Pancreas (tissue), 10 donors: ENCODE measurements around the gene C1orf159. TPM values are rescaled to one million over a fixed set of nuclear protein-coding genes. Genes with fewer than 3 reads are reported as not detected.
A peak's percentile ranks its signal among the peaks of the same experiment; 100 is the strongest.

Experiments used
- ATAC-seq, 4 donors: fragments of 200-7000 bp; cut with Tn5 transposase; one replicate each; pipeline versions ENCODE4 v1.8.0 to v1.9.1; 2020; ENCODE audit warnings: mild to moderate bottlenecking in 4 of 4, moderate library complexity in 4 of 4
- DNase-seq, 6 donors: peaks; one replicate each; pipeline ENCODE4 v3.0.0-alpha.2; 2020
- FAIRE-seq: peaks from 2 replicates; lab custom pipeline; 2012; peaks lifted over from hg19 to GRCh38; lab: Jason Lieb, UNC
- H3K27ac ChIP-seq, 4 donors: fragments of 200-600 bp; sonication (generic); 1 replicate in 3 of 4; 2 replicates in 1 of 4; pipeline versions ENCODE4 v1.5.0 to v1.8.0; 2020
- H3K27me3 ChIP-seq, 4 donors: fragments of 200-600 bp; one replicate each; pipeline ENCODE4 v1.8.0; 2021
- H3K36me3 ChIP-seq, 3 donors: fragments of 200-600 bp; sonication (generic) in 1 of 3; one replicate each; pipeline versions ENCODE4 v1.5.0 to v1.8.0; 2020 to 2021
- H3K4me1 ChIP-seq, 3 donors: fragments of 200-600 bp; one replicate each; pipeline ENCODE4 v1.8.0; 2021
- H3K4me3 ChIP-seq, 4 donors: fragments of 200-600 bp; sonication (generic) in 2 of 4; one replicate each; pipeline versions ENCODE4 v1.5.0 to v1.8.0; 2020 to 2021
- H3K9me3 ChIP-seq, 4 donors: fragments of 200-600 bp; one replicate each; pipeline ENCODE4 v1.8.0; 2021
- WGBS, 2 donors: extraction: QIAGEN DNeasy Blood & Tissue Kit; methylation state at CpG; one replicate each; pipeline ENCODE4 v1.1.7; 2013; 5-methylcytosine and 5-hydroxymethylcytosine counted together
- intact Hi-C, 3 donors: fragments of 100-400 bp; cut with DNase I; formaldehyde crosslinking; loops; one replicate each; pipeline versions ENCODE4 v1.11.1 to v1.14.2; 2022
- polyA plus RNA-seq, 2 donors: library from polyadenylated mRNA; stranded (reverse); fragments of 200-250 nt; gene quantifications; one replicate each; pipeline ENCODE4 v1.2.3, GENCODE V29; 2013
- total RNA-seq, 6 donors: library from RNA; stranded (reverse); fragmentation: NEBNext Ultra II Directional in 4 of 6; extraction: Animal tissue kit (Norgen Biotek cat#: 25700) in 4 of 6; gene quantifications; one replicate each; pipeline versions ENCODE4 v1.2.1 to v1.2.4, GENCODE V29; 2021 to 2023
- TF ChIP-seq, protein P1 (sequence below), 4 donors: fragments of 200-600 bp; sonication (generic) in 3 of 4; IDR thresholded peaks; one replicate each; pipeline versions ENCODE4 v1.5.0 to v1.8.0; 2021; ENCODE audit warnings: antibody characterized with exemption in 4 of 4
- donor health status: healthy with polysubstance abuse.
- donor health status: DM: no; HTN: no; CAD: no; lungs with moderate emphysema.
- donor health status: DM: no; HTN: no; CAD: no.
- donor health status: control.
- donor health status: control.
- donor health status: Bipolar disorder and iron deficiency.
- donor health status: DM: yes; HTN: yes; CAD: no.
- donor health status: DM: no; HTN: no; CAD: no.
- donor health status: DM: no; HTN: no; CAD: no.
- donor health status: DM: yes; HTN: yes; CAD: no.

Gene C1orf159
- total and polyA plus RNA-seq, 8 donors, result 3.0 to 30.7 (median 4.9) TPM

DNA sequence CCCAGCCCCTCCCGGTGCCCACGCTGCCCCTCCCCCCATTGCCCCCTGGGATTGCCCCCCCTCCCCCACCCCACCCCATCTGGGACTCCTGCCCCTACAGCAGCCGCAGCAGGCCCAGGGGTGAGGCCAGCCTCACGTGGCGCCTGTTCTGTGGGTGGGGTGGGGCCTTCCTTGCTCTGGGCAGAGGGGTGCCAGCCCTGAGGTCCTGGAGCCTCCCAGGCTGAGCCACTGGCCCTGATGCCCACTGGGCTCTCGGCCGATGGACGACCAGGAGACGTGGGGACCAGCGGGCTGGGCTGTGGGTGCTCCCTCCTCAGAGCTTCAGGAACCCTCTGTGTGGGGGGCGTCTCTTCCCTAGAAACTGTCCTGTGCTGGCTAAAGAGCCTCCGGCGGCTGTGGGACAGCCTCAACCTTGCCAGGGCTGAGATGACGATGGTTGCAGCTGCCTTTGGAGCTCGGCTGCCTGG lies 5.8 kb upstream of the C1orf159 start:
- H3K36me3 ChIP-seq, result no peaks in the 10 kb centered on the region
- peak in 3 of 6 donors; percentile 17 to 79 (median 40) for DNase-seq
- H3K27me3 ChIP-seq, result no peaks in the 10 kb centered on the region
- no peaks in the 10 kb centered on the region for H3K9me3 ChIP-seq
- ATAC-seq, result peak; percentile 24 to 42 (median 32)
- no peak for FAIRE-seq
- WGBS, 2 donors, result 30 to 31% methylated on average over 12 to 15 of the region's 15 CpGs
- no peak overlapping the region for H3K27ac ChIP-seq
- peaks cover 10 to 12% (median 11%) of the 10 kb centered on the region in 3 donors for H3K4me1 ChIP-seq
- TF ChIP-seq, protein P1, sequence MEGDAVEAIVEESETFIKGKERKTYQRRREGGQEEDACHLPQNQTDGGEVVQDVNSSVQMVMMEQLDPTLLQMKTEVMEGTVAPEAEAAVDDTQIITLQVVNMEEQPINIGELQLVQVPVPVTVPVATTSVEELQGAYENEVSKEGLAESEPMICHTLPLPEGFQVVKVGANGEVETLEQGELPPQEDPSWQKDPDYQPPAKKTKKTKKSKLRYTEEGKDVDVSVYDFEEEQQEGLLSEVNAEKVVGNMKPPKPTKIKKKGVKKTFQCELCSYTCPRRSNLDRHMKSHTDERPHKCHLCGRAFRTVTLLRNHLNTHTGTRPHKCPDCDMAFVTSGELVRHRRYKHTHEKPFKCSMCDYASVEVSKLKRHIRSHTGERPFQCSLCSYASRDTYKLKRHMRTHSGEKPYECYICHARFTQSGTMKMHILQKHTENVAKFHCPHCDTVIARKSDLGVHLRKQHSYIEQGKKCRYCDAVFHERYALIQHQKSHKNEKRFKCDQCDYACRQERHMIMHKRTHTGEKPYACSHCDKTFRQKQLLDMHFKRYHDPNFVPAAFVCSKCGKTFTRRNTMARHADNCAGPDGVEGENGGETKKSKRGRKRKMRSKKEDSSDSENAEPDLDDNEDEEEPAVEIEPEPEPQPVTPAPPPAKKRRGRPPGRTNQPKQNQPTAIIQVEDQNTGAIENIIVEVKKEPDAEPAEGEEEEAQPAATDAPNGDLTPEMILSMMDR (IDR thresholded peaks at IDR 0.05), result no peak
- peak overlapping the region in 1 of 4 donors; percentile 13 for H3K4me3 ChIP-seq
- intact Hi-C loops, result loop anchor here (5.0 to 10.0 kb wide), 3 partner anchors 123 to 173 kb away; partner anchors contain the start of gene C1QTNF12 (in 1 of the 3)

DNA sequence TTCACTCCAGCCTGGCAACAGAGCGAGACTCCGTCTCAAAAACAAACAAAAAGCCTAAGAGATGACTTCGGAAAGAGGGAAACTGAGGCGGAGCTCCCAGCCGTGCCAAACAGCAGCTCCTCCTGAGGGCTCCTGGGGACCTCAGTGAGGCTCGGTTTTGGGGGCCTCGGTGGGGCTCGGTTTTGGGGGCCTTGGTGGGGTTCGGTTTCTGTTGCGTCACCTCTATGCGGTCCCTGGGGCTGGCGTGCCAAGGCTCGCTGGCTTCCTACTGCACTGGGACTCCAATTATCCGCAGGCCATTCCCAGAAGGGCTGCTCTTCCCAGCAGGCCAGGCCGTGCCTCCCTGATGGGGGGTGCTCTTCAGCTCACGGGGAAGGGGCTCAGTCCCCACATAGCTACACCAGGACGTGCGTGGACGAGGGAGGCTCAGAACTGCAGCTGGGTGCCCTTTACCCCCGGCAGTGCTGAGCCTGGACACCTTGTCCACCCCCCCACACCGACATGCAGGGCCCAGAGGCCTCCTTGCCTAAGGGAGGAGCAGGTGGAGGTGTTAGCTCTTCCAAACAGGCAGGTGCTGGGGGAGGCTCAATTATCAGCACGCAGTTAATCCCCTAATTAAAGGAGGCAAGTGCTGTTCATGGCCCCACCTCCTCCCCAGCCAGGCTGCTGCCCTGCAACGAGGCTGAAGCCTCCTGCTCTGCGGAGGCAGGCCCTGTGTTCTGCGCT lies 5.1 kb upstream of the C1orf159 start:
- Histone ChIP-seq H3K9me3 (no peaks in the 10 kb centered on the region), H3K4me3 (no peak overlapping the region), H3K27me3 (no peaks in the 10 kb centered on the region), H3K4me1 (peaks cover 10 to 12% (median 11%) of the 10 kb centered on the region in 3 donors), H3K36me3 (no peaks in the 10 kb centered on the region), H3K27ac (no peak overlapping the region)
- 61 to 72% methylated on average over 25 of the region's 25 CpGs for WGBS, 2 donors
- ATAC-seq (no peak), FAIRE-seq (no peak), DNase-seq (peak in 4 of 6 donors; percentile 15 to 59 (median 40))
- intact Hi-C loops, result loop anchor here (5.0 to 10.0 kb wide), 3 partner anchors 124 to 174 kb away; partner anchors contain the start of gene C1QTNF12 (in 1 of the 3)
- TF ChIP-seq, protein P1 (IDR thresholded peaks at IDR 0.05), result no peak

DNA sequence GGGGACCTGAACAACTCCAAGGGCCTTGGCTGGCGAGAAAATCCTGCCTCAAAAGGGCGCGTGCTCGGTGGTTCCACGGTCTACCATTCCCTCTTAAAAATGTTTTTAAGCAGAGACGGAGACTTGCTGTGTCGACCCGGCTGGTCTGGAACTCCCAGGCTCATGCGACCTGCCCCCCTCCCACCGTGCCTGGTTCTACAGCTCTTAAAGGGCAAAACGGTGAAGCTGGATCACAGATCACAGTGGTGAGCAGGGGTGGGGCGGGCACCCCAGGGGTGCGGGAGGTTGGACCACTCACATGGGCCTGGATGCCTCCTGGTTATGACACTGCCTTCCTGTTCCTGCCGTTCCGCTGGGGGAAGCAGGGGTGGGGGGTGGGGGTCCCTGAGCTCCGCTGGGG lies 4.2 kb upstream of the C1orf159 start:
- peaks cover 7 to 10% (median 7%) of the 10 kb centered on the region in 3 donors for H3K4me1 ChIP-seq
- H3K4me3 ChIP-seq, result no peak overlapping the region
- TF ChIP-seq, protein P1 (IDR thresholded peaks at IDR 0.05), result no peak
- H3K36me3 ChIP-seq, result no peaks in the 10 kb centered on the region
- WGBS, 2 donors, result 56 to 64% methylated on average over 14 to 16 of the region's 16 CpGs
- DNase-seq (peak in 1 of 6 donors; percentile 35), FAIRE-seq (no peak), ATAC-seq (no peak)
- intact Hi-C loops, result loop anchor here (5.0 to 10.0 kb wide), 3 partner anchors 125 to 175 kb away; partner anchors contain the start of gene C1QTNF12 (in 1 of the 3)
- H3K9me3 ChIP-seq, result no peaks in the 10 kb centered on the region
- H3K27ac ChIP-seq, result no peak overlapping the region
- no peaks in the 10 kb centered on the region for H3K27me3 ChIP-seq

DNA sequence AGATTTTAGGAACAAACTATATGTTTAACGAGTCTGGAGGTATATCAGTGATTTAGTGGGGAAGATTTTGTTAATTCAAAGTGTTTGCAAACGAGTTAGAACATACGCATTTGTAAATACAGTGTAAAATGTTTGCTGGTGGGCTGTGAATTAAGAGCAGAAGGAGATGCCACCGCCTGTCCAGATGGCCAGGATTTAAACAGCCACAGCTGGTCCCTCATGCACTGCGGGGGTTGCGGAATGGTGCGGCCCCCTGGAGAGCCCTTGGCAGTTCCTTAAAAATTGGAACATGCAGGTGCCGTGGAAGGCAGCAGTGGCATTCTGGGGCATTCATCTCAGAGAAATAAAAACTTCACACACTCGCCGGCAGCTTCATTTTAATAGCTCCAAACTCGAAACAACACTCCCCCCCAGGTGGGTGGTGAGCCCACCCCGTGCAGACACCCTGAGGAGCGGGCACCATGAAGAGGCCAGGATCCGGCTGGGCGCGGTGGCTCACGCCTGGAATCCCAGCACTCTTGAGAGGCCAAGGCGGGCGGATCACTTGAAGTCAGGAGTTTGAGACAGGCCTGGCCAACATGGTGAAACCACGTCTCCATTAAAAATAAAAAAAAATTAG lies 3.5 kb upstream of the C1orf159 start:
- ATAC-seq (no peak), FAIRE-seq (no peak), DNase-seq (peak in 2 of 6 donors; percentile 50 to 52)
- Histone ChIP-seq H3K4me1 (peaks cover 0 to 3% (median under 1%) of the 10 kb centered on the region in 3 donors), H3K36me3 (no peaks in the 10 kb centered on the region), H3K27me3 (no peaks in the 10 kb centered on the region), H3K4me3 (no peak overlapping the region), H3K9me3 (no peaks in the 10 kb centered on the region), H3K27ac (no peak overlapping the region)
- intact Hi-C loops, result loop anchor here in 1 of 3 donors (10.0 kb wide), 1 partner anchor 85 kb away; no protein-coding TSS in a partner anchor
- 67 to 76% methylated on average over 20 of the region's 20 CpGs for WGBS, 2 donors
- TF ChIP-seq, protein P1 (IDR thresholded peaks at IDR 0.05), result no peak
